ENCODE data around the gene PRKN. TPM values are rescaled to one million over a fixed set of nuclear protein-coding genes. Genes with fewer than 3 reads are reported as not detected.

The PRKN gene
- total RNA-seq, 3 donors from 2014 or later: 0.05 to 0.13 TPM; not detected in 1

GRCh38 chr6:162722633-162723032 is 4.9 kb downstream of the PRKN start:
- Mint-ChIP-seq H3K4me1 (ENCODE audit: low read depth) (peaks cover 6% of the 10 kb centered on the region), H3K27me3 (ENCODE audit: low read depth) (no peaks in the 10 kb centered on the region), H3K9me3 (no peaks in the 10 kb centered on the region), H3K4me3 (no peak overlapping the region), H3K36me3 (ENCODE audit: insufficient read depth) (no peaks in the 10 kb centered on the region)
- DNase-seq (no peak), ATAC-seq (no peak)

GRCh38 chr6:162722226-162722625 is 5.3 kb downstream of the PRKN start:
- Mint-ChIP-seq H3K9me3 (no peaks in the 10 kb centered on the region), H3K27me3 (ENCODE audit: low read depth) (no peaks in the 10 kb centered on the region), H3K4me1 (ENCODE audit: low read depth) (peaks cover 6% of the 10 kb centered on the region), H3K36me3 (ENCODE audit: insufficient read depth) (no peaks in the 10 kb centered on the region), H3K4me3 (no peak overlapping the region)
- DNase-seq (no peak), ATAC-seq (no peak)

- peaks cover 2% of the 10 kb centered on the region for H3K36me3 Mint-ChIP-seq (ENCODE audit: insufficient read depth)
- H3K4me1 Mint-ChIP-seq (ENCODE audit: low read depth): no peaks in the 10 kb centered on the region
- no peaks in the 10 kb centered on the region for H3K27me3 Mint-ChIP-seq (ENCODE audit: low read depth)
- H3K4me3 Mint-ChIP-seq: no peak overlapping the region
- H3K9me3 Mint-ChIP-seq: peaks cover 6% of the 10 kb centered on the region
- no peak for ATAC-seq
- no peak for DNase-seq
Observed at GRCh38 chr6:162721404-162721687, 6.2 kb downstream of the PRKN start.

- Mint-ChIP-seq H3K4me1 (ENCODE audit: low read depth) (no peaks in the 10 kb centered on the region), H3K9me3 (peaks cover 6% of the 10 kb centered on the region), H3K4me3 (no peak overlapping the region), H3K36me3 (ENCODE audit: insufficient read depth) (peaks cover 2% of the 10 kb centered on the region), H3K27me3 (ENCODE audit: low read depth) (no peaks in the 10 kb centered on the region)
- DNase-seq (no peak), ATAC-seq (no peak)
Observed at GRCh38 chr6:162719528-162719927, 8.0 kb downstream of the PRKN start.

DNA sequence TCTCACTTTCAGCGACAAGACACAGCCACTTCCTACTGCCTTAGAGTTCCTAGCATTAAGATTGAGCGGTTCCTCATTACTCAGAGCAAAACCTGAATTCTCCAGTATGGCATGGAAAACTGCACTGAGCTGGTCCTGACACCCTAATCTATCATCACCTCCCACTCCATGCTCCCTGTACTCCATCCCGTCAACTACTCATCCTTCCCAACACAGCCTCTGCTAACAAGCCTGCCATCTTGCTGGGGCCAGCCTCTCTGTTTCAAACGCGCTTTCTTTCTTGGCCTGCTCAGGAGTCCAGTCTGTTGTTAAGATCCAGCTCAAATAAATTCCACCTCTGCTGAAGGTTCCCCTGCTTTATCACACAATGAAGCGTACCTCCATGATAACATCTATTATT is 12.0 kb downstream of the PRKN start:
- Mint-ChIP-seq H3K9me3 (peaks cover 6% of the 10 kb centered on the region), H3K27me3 (ENCODE audit: low read depth) (no peaks in the 10 kb centered on the region), H3K4me3 (no peak overlapping the region), H3K36me3 (ENCODE audit: insufficient read depth) (peaks cover 2% of the 10 kb centered on the region), H3K4me1 (ENCODE audit: low read depth) (no peaks in the 10 kb centered on the region)
- ATAC-seq: no peak
- DNase-seq: no peak

- Mint-ChIP-seq H3K36me3 (ENCODE audit: insufficient read depth) (peaks cover 2% of the 10 kb centered on the region), H3K9me3 (peaks cover 6% of the 10 kb centered on the region), H3K4me1 (ENCODE audit: low read depth) (no peaks in the 10 kb centered on the region), H3K4me3 (no peak overlapping the region), H3K27me3 (ENCODE audit: low read depth) (no peaks in the 10 kb centered on the region)
- ATAC-seq (no peak), DNase-seq (no peak)
Observed at GRCh38 chr6:162713974-162714780, 13.4 kb downstream of the PRKN start.

DNA sequence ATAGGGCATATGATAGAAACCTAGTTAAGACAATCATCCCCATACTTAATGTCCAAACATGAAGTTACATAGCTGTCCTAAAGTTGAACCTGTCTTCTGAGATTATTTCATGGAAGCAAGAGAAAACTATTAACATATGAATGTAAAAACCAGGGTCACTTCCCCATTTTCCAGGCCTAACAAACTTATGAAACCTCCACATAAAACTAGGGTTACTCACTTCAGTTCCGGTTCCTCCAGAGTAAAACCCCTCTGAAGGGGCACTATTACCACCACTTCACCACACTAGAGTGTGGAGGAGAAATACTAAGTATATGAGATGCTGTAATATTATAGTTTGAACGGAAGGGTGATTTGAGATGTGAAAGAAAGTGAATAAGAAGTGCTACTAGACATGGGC is 14.9 kb downstream of the PRKN start:
- H3K4me1 Mint-ChIP-seq (ENCODE audit: low read depth): no peaks in the 10 kb centered on the region
- H3K36me3 Mint-ChIP-seq (ENCODE audit: insufficient read depth): peaks cover 2% of the 10 kb centered on the region
- no peak overlapping the region for H3K4me3 Mint-ChIP-seq
- ATAC-seq (no peak), DNase-seq (no peak)
- no peaks in the 10 kb centered on the region for H3K27me3 Mint-ChIP-seq (ENCODE audit: low read depth)
- H3K9me3 Mint-ChIP-seq: peaks cover 6% of the 10 kb centered on the region

- no peaks in the 10 kb centered on the region for H3K9me3 Mint-ChIP-seq
- H3K27me3 Mint-ChIP-seq (ENCODE audit: low read depth): no peaks in the 10 kb centered on the region
- no peak for DNase-seq
- no peak for ATAC-seq
- no peak overlapping the region for H3K4me3 Mint-ChIP-seq
- no peaks in the 10 kb centered on the region for H3K4me1 Mint-ChIP-seq (ENCODE audit: low read depth)
- H3K36me3 Mint-ChIP-seq (ENCODE audit: insufficient read depth): no peaks in the 10 kb centered on the region
Observed at GRCh38 chr6:162711376-162711775, 16.2 kb downstream of the PRKN start.

DNA sequence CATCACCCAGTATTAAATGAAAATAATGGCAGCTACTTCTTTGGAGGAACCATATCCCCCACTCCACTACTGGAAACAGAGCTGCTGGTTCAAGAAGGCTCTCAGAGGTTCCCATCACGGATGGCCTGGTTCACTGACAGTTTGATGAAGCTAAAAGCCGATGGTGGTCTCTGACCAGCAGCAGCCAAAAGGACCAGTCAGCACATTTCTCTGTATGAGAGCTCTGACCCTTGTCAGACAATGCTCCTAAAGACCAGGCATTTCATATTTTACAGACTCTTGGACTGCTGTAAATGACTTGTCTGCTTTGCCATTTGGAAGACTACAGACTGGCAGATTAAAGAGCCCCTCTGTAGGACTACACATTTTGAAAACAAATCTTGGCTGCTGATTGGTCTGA is 16.6 kb downstream of the PRKN start:
- Mint-ChIP-seq H3K4me3 (no peak overlapping the region), H3K27me3 (ENCODE audit: low read depth) (no peaks in the 10 kb centered on the region), H3K9me3 (no peaks in the 10 kb centered on the region), H3K4me1 (ENCODE audit: low read depth) (no peaks in the 10 kb centered on the region), H3K36me3 (ENCODE audit: insufficient read depth) (no peaks in the 10 kb centered on the region)
- no peak for DNase-seq
- no peak for ATAC-seq

GRCh38 chr6:162710419-162710818 is 17.1 kb downstream of the PRKN start:
- H3K4me1 Mint-ChIP-seq (ENCODE audit: low read depth): no peaks in the 10 kb centered on the region
- DNase-seq (no peak), ATAC-seq (no peak)
- H3K27me3 Mint-ChIP-seq (ENCODE audit: low read depth): no peaks in the 10 kb centered on the region
- H3K4me3 Mint-ChIP-seq: no peak overlapping the region
- no peaks in the 10 kb centered on the region for H3K36me3 Mint-ChIP-seq (ENCODE audit: insufficient read depth)
- H3K9me3 Mint-ChIP-seq: no peaks in the 10 kb centered on the region

DNA sequence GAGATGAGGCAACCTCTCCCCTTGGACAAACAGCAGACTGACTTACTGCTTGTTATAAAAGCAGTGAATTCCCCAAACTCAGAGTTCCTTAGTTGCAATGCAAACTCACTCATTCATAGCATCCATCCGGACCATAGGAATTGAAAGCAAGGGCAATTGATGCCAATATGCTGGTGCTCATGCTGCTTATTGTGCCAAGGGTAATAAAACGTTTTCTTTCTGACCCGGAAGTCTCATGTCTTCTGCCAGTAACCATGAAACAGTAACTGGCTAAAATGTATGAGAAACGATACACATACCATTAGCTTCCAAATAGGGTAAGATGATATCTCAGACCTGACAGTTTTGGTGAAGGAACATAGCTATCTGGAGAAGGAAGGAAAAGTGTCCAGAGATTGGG is 18.1 kb downstream of the PRKN start:
- DNase-seq: no peak
- Mint-ChIP-seq H3K9me3 (no peaks in the 10 kb centered on the region), H3K36me3 (ENCODE audit: insufficient read depth) (no peaks in the 10 kb centered on the region), H3K4me1 (ENCODE audit: low read depth) (no peaks in the 10 kb centered on the region), H3K4me3 (no peak overlapping the region), H3K27me3 (ENCODE audit: low read depth) (no peaks in the 10 kb centered on the region)
- ATAC-seq: no peak

GRCh38 chr6:162708971-162709370 is 18.6 kb downstream of the PRKN start:
- Mint-ChIP-seq H3K4me3 (no peak overlapping the region), H3K4me1 (ENCODE audit: low read depth) (no peaks in the 10 kb centered on the region), H3K27me3 (ENCODE audit: low read depth) (no peaks in the 10 kb centered on the region), H3K9me3 (no peaks in the 10 kb centered on the region), H3K36me3 (ENCODE audit: insufficient read depth) (no peaks in the 10 kb centered on the region)
- ATAC-seq (no peak), DNase-seq (no peak)

DNA sequence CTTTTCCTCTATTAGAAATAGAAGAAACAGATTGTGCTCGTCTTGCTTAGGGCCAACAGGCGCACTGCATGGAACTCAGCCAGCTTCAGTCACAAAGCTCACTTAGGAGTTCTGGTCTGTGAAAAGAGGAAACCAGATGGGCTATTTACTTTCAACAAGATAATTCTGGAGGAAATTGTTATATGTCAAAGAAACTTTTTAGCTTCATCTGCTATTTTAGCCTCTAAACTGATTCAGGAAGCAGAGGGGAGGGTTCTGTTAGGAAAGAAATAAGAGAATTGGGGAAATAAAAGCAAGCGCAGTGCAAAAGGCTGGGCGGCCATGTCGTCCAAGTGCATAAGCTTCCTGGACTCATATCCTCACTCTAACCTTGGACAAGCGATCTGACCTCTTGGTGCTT is 21.3 kb downstream of the PRKN start:
- DNase-seq (no peak), ATAC-seq (no peak)
- Mint-ChIP-seq H3K4me3 (no peak overlapping the region), H3K36me3 (ENCODE audit: insufficient read depth) (no peaks in the 10 kb centered on the region), H3K9me3 (no peaks in the 10 kb centered on the region), H3K27me3 (ENCODE audit: low read depth) (no peaks in the 10 kb centered on the region), H3K4me1 (ENCODE audit: low read depth) (no peaks in the 10 kb centered on the region)

DNA sequence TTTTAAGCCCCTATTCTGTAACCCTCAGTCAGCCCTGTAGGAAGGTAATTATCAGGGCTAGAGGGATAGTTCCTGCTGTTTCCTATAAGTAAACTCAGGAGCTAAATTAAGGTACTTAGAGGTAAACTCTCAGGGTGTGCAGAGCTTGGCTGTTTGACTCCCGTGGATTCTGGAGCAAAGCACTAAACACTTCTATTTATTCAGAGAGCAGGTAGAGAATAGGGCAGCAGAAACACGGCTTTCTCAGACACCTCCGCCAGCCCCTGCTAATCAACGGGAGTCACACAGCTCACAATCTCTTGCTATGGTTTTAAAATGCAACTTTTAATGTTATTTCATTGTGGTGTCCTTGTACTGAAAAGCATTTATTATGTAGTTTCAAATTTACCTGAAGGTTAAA is 21.8 kb downstream of the PRKN start:
- Mint-ChIP-seq H3K4me1 (ENCODE audit: low read depth) (no peaks in the 10 kb centered on the region), H3K9me3 (no peaks in the 10 kb centered on the region), H3K27me3 (ENCODE audit: low read depth) (no peaks in the 10 kb centered on the region), H3K36me3 (ENCODE audit: insufficient read depth) (no peaks in the 10 kb centered on the region), H3K4me3 (no peak overlapping the region)
- no peak for DNase-seq
- no peak for ATAC-seq

GRCh38 chr6:162704001-162704400 is 23.6 kb downstream of the PRKN start:
- no peaks in the 10 kb centered on the region for H3K27me3 Mint-ChIP-seq (ENCODE audit: low read depth)
- no peak overlapping the region for H3K4me3 Mint-ChIP-seq
- no peaks in the 10 kb centered on the region for H3K36me3 Mint-ChIP-seq (ENCODE audit: insufficient read depth)
- DNase-seq (no peak), ATAC-seq (no peak)
- H3K4me1 Mint-ChIP-seq (ENCODE audit: low read depth): no peaks in the 10 kb centered on the region
- H3K9me3 Mint-ChIP-seq: no peaks in the 10 kb centered on the region

- ATAC-seq (no peak), DNase-seq (no peak)
- Mint-ChIP-seq H3K36me3 (ENCODE audit: insufficient read depth) (no peaks in the 10 kb centered on the region), H3K4me3 (no peak overlapping the region), H3K27me3 (ENCODE audit: low read depth) (no peaks in the 10 kb centered on the region), H3K9me3 (no peaks in the 10 kb centered on the region), H3K4me1 (ENCODE audit: low read depth) (no peaks in the 10 kb centered on the region)
Observed at GRCh38 chr6:162702446-162702845, 25.1 kb downstream of the PRKN start.

Data from activated T-cell treated with anti-CD3 and anti-CD28 coated beads, Interleukin-2, amount 50 U/mL, for 4 hours (primary cell).